SIG-M5 treated with dmso at 0.1 percent for 504 hours (cell line): Measurements from ENCODE around the gene NDRG2.

Source experiments
- DNase-seq: peaks from one replicate; lab custom pipeline; 2025; ENCODE audit not compliant: unreplicated experiment; lab: John Stamatoyannopoulos, UW

The NDRG2 gene

DNA sequence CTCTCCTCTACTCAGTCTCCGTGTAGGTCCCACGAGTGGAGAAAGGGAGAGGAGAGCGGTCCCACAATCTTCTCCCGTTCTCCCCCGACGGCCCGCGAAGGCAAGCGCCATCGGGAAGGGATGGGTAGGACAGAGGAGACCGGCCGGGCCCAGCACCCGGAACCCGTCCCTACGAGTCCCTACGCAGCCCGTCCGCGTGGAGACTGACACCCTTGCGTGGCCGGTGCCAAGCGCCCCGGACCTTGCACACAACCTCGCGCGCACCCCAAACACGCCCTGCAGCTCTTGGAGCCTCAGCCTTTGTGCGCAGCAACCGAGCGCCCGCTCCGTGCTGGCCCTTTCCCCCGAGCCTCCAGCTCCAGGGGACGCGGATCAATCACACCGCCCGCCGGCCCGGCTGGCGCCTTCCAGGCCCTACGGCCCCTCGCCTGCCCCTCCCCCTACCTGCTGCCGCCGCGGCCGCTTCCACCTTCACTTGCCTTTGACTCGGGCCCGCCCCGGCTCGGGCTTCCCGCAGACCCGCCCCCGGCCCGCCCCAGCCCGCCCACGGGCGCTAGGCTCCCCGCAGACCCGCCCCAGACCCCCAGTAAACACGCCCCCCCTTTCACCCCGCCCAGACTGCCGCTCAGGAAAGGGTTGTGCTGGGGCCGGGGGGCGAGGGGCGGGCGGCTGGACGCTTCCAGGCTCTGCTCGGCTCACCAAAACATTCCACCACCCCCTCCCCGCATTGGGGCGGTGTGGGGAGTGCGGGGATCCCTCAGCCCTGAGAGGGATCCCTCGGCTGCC, at the start of gene NDRG2:
NDRG2 (minus strand) TSS at position 477 of the 786 bp plus-strand sequence. CDS start 1,746 bp downstream, outside the sequence.
- peak; percentile 26 for DNase-seq

DNA sequence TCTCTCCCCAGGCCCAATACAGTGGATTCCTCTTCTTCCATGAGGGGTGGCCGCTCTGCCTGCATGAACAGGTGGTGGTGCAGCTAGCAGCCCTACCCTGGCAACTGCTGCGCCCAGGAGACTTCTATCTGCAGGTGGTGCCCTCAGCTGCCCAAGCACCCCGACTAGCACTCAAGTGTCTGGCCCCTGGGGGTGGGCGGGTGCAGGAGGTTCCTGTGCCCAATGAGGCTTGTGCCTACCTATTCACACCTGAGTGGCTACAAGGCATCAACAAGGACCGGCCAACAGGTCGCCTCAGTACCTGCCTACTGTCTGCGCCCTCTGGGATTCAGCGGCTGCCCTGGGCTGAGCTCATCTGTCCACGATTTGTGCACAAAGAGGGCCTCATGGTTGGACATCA, 49.1 kb upstream of the NDRG2 start:
- no peak for DNase-seq

DNA sequence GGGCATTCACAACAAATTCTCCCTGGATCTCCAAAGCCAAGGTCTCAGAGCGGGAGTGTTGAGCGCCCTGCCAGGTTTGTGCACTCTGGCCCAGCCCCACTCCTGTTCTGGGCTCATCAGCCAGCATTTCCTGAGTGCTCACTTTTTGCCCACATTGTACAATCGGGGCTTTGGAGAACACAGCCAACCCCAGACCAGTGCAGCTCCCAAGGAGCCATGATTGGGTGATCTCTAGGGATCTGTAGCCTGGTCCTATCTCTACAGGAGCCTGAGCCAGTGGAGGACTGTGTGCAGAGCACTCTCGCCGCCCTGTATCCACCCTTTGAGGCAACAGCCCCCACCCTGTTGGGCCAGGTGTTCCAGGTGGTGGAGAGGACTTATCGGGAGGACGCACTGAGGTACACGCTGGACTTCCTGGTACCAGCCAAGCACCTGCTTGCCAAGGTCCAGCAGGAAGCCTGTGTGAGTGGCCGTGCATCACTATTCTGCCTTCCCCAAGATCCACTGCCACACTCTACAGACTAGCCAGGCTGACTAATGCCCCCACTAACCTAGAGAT, 48.0 kb upstream of the NDRG2 start:
- no peak for DNase-seq

DNA sequence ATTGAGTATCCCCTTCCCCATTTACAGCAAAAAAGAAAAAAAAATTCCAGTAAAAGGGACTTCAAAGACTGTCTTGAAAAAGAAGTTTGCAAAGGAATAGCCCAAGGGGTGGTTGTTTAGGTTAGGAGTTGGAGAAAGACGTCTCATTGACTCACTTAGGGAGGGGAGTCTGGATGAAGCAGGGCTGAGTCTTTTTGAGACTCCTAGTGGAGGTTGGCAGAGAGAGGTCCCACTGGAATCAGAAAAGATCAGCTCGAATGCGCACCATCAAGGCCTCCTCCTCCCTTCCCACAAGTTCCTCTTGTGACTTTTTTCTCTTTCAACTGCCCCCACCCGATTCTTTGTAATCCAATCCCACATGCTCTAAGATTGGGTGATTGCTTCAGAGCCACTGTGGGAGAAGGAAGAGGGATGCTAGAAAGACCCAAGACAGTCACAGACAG, 47.2 kb upstream of the NDRG2 start:
- DNase-seq: peak; percentile 89

DNA sequence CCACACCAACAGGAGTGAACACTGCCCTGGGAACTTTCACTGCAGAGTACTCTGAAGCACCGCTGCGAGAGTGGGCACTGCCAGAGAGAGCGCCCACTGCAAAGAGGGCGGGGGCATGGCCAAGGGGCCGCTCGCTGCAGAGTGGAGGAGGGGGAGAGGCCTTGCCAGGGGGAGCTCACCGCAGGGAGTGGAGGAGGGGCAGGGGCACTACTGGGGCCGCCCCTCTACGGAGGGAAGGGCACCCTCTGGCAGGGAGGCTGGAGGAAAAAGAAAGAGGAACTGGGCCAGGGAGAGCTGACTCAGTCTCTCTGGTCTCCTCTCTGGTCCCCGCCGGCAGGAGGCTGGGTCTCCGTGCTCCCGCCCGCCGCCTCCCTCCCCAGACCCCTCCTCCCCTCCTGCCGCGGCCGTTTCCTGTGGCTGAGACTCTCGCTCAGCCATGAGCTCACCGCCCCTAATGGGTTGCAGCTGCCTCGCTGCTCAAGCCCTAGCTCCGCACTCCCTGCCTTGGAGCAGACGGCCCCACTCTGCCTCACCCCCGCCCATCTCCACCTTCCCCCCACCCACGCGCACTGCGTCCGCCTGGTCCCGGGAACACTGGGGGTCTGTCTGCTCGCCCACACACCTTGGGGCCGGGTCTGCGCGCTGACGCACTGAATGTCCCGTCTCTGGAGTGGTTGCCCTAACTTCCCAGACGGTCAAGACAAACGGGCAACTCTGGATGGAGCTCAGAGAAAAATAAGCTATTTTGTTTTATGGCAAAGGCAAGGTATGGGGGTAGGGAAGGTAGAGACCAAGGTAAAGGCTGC, 46.6 kb upstream of the NDRG2 start:
- DNase-seq: peak; percentile 92

DNA sequence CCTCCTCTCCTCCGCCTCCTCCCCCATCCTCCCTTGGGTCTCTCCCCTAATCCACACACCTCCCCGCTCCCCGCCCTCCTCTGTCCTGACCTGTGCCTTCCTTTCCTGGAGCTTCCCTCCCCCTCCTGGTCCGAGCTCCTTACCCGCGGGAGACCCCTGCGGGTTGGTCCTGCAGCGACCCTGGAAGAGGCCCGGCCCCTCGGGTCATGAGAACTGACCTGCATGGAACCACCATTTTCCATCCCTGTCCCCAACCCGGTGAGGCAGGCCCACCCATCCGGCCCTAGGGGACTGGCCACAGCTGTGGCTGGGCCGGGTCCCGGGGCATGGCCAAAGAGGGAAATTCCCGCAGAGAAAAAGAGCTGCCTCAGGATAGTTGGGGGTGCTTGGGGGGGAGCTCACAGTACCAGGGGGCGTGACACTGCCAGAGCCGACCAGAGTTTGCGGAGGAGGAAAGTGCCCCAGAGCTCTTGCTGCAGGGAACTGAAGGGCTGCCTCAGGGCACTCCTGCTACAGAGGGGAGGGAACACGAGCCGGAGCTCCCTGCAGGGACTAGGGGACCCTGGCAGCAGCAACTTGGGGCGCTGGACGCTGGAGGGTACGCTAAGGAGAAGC, 45.9 kb upstream of the NDRG2 start:
- peak; percentile 54 for DNase-seq

DNA sequence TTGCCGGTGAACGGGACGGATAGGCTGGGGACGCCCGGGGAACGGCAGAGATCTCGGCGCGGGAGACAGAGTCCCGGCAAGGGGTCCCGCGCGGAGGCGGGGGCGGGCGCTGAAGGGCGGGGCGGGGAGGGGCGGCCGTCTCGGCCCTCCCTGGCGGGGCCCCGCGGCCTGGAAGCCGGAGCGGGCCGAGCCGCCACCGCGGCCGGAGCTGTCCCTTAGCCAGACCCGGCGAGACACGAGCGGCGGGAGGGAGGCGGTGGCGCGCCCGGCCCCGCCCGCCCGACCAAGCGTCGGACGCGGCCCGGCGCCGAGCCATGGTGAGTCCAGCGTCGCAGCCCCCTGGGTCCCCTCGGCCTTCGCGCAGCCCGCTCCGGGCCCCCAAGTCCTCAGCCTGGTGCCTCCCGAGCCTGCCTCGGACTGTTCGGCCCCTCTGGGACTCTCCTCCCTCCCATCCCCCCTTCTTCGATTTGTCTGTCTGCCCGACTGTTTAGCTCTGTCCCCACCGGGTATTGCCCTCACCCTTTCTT, 45.3 kb upstream of the NDRG2 start, which contains the start of gene ARHGEF40:
ARHGEF40 (plus strand) TSS at position 222 of the 527 bp plus-strand sequence; CDS start at position 315, 93 bp downstream.
- DNase-seq: no peak

DNA sequence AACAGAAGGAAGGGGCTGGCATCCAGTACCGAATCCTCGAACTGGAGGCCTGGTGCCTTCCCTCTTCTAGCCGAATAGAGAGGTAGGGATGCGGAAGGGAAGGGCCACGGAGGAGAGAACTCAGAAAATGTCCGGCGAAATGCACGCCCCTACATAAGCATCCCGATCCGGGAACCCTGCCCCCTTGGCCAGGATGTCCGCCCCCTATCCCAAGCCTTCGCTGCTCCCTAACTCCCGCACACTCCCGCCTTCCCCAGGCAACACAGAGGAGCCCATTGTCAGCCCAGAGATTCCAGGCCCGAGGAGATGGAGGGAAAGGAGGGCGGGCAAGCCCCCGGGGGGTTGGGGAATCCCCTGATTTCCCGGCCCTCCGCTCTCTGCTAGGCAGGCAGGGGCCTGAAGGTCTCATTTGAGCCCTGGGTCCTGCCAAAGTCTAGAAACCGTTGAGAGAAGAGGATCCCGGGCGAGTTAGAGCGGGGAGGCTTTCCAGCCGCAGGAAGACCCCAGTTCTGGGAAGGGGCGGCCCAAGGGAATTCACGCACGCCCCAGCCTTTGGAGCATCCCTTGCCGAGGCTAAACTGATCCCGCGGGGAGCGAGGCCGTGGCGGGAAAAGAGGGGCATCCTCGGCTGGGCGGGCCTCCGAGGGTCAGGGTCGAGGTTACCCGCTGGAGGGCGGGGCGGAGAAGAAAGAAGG, 44.7 kb upstream of the NDRG2 start:
- DNase-seq: no peak

DNA sequence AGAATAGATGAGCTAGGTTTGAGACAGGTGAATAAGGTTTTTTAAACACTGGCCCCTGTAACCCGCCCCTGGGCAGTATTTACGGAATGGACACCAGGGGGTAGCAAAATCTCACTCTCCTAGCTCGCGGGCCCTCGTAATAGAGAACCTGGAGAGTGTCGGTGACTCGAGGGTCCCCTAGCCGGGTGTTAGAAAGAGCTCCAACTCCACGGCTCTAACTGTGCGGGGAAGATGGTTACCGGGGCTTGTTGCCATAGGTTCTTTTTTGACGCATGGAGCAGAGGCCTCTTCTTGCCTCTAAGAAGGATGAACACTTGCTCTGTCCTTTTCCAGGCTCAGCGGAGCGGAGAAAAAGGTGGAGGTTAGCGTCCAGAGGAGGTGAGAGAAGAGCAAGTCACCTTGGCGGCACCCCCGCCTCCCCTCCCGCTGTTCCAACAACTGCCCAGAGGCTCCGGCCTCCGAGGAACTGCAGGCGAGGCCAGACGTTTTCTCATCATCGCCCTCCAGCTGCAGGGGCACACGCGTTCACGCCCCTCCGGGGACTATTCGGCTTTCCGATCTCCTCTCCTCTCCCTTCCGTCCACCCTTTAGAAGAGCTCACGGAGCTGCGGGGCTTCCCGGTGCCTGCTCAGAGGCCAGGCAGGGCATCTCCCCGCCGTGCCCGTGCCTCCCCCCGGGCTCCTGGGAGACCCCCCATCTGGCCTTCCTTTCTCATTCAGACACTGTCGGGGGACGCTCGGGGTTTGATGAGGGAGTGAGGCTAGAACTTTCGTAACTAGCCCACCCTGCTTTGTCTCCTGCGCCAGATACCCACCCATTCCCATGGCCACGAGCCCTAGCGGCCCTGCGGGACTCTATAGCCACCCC, 43.9 kb upstream of the NDRG2 start:
- peak; percentile 56 for DNase-seq

DNA sequence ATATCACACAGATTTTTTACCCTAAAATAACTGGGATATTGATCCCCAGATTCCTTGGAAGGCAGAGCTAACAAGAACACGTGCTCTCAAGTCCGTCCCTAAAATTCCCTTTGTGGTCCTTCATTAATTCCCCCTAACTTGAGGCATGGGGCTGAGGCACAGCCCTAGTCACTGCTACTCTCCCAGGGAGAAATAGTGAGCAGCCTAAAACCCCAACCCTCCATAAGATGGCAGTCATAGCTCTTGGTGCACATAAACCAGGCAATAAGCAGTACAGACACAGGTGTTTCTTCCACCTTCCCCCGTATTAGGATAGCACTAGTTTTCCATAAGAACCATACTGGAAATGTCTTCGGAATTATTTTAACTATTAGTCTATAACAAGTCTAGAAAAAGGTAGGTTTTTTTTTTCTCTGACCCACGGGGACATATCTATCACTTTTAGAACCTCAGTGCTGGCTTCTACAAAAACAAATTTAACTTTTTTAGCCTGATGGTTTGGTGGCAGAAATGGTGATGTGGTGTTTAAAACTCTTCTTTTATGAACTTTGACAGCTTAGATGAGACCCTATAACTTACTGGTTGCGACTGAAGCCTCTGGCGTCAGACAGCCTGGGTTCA, 42.1 kb upstream of the NDRG2 start:
- DNase-seq: peak; percentile 50

DNA sequence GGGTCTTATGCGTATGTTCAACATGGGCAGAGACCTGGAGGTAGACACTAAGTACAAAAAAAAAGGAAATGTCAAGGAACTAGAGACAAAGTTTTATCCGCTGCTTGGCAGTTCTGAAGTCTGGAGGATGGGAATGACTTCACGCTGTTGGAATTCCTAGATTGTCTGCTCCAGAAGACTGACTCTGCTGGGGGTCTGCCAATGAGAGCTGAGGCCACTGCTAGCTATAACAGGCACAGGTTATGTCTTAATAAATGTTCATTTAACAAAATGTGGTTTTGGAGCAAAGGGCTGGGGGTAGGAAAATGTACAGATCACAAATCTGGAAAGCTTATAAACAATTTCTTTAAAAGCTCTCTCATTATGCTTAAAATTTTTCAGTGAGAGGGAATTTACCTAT, 38.6 kb upstream of the NDRG2 start:
- DNase-seq: no peak

DNA sequence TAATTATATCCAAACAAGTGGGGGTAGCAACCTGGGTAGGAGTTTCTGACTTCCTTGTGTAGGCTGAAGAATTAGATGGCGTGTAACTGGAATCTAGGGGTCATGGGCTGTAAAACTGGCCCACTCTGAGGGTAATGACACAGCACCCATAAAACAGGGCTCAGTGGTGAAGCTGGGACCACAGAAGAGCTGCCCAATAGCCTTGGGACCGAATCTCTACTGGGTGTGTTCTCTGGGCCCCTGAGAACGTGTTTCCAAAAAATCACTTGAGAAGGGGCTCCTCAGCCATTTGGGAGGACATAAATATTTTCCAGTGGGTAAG, 36.4 kb upstream of the NDRG2 start:
- DNase-seq: no peak

DNA sequence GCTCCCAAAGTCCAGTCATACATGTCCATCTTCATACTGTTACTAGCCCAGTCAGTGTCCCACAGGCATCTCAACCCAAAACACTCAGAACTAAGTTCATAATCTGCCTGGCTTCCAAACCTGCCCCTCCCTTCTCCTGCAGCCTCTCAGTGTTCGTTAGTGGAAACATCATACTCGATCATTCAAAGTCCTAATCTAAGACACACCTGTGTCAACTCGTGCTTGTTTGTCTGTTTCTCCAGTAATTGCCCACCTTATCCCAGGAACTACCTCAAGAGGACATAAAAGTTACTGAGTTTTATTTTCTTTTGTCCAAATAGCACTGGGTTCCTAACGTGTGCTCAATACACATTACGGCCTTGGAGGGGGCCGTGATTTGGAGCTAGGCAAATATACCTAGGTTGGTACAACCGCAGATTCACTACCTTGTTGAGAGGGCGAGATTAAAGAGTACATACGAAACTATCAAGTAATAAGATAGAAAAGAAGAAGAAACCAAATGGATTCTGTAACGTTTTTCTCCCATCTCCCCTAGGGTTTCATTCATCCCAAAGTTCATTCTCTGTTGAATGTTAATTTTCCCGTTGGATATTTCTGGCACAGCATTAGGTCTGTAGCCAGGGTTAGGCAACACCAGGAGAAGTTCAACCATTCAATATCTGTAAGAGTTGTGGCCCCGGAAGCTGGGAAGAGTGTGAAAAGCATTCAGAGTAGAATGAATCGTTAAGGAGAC, 35.9 kb upstream of the NDRG2 start:
- DNase-seq: no peak

DNA sequence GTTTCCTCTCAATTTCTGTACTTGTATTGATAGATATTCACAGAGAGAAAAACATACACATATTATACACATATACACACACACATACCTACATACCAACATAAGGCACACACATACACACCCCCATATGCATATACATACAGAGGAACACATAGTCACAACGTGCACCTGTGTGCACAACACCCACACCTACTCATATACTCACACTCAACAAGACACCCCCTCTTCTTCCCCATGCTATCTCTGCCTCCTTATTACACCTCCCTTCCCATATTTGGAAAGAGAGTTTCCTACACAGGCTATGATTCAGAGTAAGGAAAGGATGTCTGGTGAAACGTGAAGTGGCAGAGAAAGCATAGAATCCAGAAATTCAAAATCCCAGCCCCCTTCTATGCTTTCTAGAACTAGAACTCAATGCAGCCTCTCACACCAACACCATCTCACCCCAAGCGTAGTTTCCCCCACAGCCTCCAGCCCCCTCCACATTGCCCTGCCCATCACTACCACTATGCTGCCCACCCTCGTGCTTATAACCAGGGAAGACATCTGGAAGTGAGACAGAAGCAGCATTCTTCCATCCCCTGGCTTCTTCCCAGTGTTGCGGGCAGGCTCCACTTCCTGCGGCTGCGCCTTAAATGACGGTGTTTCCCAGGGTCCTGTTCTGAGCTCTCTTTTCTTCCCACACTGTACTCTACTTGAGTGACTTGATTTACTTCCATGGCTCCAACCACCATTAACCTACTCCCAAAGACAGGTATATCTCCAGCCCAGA, 35.2 kb upstream of the NDRG2 start:
- DNase-seq: no peak

DNA sequence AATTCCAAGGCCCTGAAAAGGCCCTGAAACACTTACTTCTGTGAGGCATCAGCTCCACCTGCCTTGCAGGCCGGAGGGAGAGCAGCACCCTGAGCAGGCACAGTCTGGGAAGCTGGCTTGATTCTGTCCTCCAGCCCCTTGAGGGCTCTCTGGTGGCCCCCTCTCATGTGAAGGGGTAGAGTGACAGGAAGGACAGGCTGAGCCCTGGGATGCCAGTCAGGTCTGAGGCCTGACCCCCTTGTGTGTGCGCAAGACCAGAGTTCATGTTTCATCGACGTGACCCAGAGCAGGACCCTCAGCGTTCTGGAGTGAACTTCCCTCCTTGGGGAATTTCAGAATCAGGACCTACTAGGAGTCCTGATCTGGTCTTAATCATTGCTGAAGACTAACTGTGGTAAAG, 34.0 kb upstream of the NDRG2 start:
- DNase-seq: no peak

DNA sequence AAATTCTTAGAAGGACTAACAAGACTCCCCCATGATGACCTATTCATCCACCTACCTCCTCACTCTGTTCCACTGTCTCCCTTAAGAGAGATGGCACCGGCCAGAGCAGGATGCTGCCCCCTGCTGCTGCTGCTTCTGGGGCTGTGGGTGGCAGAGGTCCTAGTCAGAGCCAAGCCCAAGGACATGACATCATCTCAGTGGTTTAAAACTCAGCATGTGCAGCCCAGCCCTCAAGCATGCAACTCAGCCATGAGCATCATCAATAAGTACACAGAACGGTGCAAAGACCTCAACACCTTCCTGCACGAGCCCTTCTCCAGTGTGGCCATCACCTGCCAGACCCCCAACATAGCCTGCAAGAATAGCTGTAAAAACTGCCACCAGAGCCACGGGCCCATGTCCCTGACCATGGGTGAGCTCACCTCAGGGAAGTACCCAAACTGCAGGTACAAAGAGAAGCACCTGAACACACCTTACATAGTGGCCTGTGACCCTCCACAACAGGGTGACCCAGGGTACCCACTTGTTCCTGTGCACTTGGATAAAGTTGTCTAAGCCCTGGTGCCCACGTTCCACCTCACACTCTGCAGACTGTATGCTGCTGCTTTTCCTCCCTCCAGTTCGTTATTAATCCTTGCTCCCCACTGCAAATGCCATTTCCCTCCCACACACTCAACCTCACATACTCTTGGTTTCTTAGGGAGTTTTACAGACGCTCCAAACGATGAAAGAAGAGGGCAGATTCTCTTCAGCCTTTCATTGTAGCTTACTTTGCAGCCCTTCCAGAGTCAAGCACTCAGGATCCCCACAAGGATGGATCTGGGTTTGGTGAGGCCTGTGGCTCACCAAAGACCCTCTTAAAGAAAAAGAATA, 33.2 kb upstream of the NDRG2 start, which contains the start of gene RNASE8:
RNASE8 (plus strand) TSS at position 20 of the 873 bp plus-strand sequence; CDS start at position 91, 71 bp downstream.
- no peak for DNase-seq
